Stimulated activated CD4-positive, alpha-beta T cell treated with anti-CD3 and anti-CD28 coated beads, Interleukin-2, amount 100 ng/mL, for 48 hours (primary cell): Measurements from ENCODE around the gene SH2D2A.
"Not testable (repeated sequence)": the region's sequence is repeated elsewhere in the genome, so short reads cannot be mapped to it uniquely, and the experiment has no call there.

Experiments
- DNase-seq, 2 donors: peaks; one replicate each; pipeline ENCODE4 v3.0.0-alpha.2; 2020

Gene SH2D2A

DNA sequence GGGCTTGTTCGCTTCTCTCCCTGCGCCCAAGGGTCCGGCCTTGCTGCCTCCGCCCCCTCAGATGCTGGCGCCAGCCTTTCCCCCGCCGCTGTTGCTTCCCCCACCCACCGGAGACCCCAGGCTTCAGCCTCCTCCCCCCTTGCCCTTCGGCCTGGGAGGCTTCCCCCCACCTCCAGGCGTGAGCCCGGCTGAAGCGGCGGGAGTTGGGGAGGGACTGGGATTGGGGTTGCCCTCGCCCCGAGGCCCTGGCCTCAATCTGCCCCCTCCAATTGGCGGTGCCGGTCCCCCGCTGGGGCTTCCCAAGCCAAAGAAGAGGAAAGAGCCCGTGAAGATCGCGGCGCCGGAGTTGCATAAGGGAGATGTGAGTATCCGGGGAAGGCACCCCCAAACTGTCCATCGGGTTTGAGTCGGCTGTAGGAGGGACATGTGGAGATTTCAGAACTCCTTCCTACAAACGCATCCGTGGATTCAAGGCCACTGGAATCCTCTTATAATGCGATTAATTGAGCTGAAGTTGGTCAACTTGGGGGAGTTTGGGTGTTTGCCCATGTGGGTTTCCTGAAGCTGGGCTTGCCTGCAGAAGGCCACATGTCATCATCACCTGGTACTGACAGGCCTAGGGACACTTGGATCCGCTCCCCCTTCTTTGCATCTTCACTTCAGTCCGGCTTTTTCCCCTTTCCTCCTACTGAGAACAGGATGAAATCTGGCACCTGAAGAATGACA, 48.6 kb downstream of the SH2D2A start:
- no peak for DNase-seq

DNA sequence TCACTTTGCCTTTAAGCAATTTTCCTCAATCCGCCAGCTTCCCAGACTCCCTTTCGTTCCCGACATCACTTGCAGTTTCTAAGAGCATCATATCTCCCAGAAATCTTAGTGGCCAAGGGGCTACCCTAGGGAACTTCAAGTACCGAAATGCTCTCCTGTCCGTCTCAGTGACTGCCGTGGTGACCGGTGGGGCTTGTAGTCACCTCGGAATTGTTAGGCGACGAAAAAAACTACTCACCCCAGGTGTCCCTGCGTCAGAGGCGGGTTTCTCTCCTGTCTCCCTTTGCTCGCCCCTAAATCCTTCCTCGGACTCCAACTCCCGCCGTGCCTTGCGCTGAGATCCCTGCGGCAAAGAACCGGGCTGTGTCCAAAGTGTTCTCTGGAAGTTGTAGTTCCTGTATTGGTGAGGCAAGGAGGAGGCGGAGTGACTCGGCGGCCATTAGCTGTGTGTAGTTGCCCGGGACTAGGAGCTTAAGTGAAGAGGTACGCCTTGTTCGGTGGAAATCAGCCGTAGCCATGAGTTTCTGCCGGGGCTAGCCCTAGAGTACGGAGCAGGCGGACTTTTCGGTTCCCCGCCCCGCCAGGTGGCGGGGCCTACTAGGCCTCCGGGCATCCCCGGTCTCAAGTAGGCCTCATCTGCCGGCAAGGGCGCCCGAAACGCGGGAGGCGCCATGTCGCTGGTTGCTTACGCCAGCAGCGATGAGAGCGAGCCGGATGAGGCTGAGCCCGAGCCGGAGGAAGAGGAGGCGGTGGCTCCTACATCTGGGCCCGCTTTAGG, 49.4 kb downstream of the SH2D2A start, which contains the start of gene PRCC:
Gene PRCC (plus strand): TSS at position 435 of the 778 bp plus-strand sequence. CDS start 237 bp downstream, at position 672.
- peak; percentile 88 for DNase-seq

GRCh38 chr1:156766298-156767100, 50.1 kb downstream of the SH2D2A start:
- DNase-seq: no peak

GRCh38 chr1:156765666-156766065, 51.0 kb downstream of the SH2D2A start:
- DNase-seq: no peak

- DNase-seq: not testable (repeated sequence)
These were observed 51.5 kb downstream of the SH2D2A start for GRCh38 chr1:156765136-156765535.

DNA sequence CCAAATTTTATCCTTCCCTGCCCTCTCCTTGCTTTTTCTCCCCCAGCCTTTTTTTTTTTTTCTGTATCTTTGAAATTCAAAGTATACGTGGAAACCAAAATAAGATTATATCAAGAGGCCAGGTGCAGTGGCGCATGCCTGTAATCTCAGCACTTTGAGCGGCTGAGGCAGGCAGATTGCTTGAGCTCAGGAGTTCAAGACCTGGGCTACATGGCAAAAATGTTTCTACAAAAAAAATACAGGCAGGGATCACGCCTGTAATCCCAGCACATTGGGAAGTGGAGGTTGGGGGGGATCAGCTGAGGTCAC, 55.9 kb downstream of the SH2D2A start:
- no peak for DNase-seq

DNA sequence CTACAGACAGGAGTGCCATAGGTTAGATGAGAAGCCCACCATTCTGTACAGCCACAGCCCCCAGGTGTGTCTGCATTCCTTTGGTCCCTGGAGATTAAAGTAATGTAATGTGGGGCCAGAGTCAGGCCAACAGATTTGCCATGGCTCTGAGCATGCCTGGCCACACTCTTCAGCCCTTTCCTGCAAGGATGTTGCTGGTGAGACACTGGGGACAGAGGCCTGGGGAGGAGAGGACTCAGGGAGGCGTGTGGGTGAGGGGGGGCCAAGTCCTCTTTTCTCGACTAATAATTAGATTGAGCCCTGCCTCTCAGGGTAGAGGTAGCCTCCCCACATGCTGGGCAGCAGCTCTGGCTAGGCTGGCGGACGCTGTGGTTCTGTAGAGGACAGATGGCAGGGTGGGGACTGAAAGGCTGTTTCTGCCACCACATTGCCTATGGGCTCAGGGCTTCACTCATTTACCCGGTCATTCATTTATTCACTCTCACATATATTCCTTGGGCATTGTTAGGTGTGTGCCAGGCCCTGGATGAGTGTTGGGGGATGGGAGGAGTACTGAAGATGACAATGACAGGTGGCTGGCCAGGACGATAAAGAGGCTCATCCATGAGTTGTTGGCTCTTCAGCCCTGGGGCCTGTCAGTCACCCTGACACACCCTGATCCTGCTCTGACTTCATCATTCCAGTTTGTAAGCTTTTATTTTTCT, 56.4 kb downstream of the SH2D2A start:
- DNase-seq: no peak

GRCh38 chr1:156757572-156758253, 58.9 kb downstream of the SH2D2A start:
- not testable (repeated sequence) for DNase-seq

GRCh38 chr1:156756355-156756754, 60.3 kb downstream of the SH2D2A start:
- no peak for DNase-seq
